HFF-Myc (cell line): ENCODE results near the gene MORC3.

Source experiments
- DNase-seq: peaks from one replicate; pipeline ENCODE4 v3.0.0-alpha.2; 2011; ENCODE audit warnings: low read depth; ENCODE audit errors: extremely low read depth
- H3K4me3 ChIP-seq: replicated peaks from 2 replicates; pipeline ENCODE4 v1.5.1; 2011; ENCODE audit warnings: low read depth, mild to moderate bottlenecking, control low read depth, low read length
- CTCF ChIP-seq: IDR thresholded peaks from 2 replicates; pipeline ENCODE4 v1.5.1; 2012; ENCODE audit warnings: mild to moderate bottlenecking, low read depth, low read length, control low read depth; ENCODE audit errors: missing control alignments

MORC3 gene

GRCh38 chr21:36423771-36424433 lies 103.9 kb downstream of the MORC3 start:
- DNase-seq = no peak
- no peak for TF ChIP-seq CTCF
- H3K4me3 ChIP-seq = no peak overlapping the region

- no peak overlapping the region for H3K4me3 ChIP-seq
- no peak for DNase-seq
- TF ChIP-seq CTCF = no peak
Measured at GRCh38 chr21:36424592-36424991, 104.6 kb downstream of the MORC3 start.

GRCh38 chr21:36425286-36425685 lies 105.3 kb downstream of the MORC3 start:
- DNase-seq = no peak
- H3K4me3 ChIP-seq = no peak overlapping the region
- TF ChIP-seq CTCF = no peak
